HFFc6 (cell line): ENCODE results near the gene SYP. TPM values are rescaled to one million over a fixed set of nuclear protein-coding genes. Genes with fewer than 3 reads are reported as not detected.

ENCODE experiments used
- DNase-seq: peaks from one replicate; pipeline ENCODE4 v3.0.0-alpha.2; 2018
- H3K27ac Mint-ChIP-seq: 2 replicates; pipeline ENCODE4 v1.8.0; 2020; ENCODE audit warnings: mild to moderate bottlenecking, mixed read lengths
- H3K27me3 Mint-ChIP-seq: 2 replicates; pipeline ENCODE4 v1.8.0; 2021; ENCODE audit warnings: mild to moderate bottlenecking, moderate library complexity, mixed read lengths; ENCODE audit not compliant: insufficient read depth
- H3K36me3 Mint-ChIP-seq: 2 replicates; pipeline ENCODE4 v1.8.0; 2021; ENCODE audit warnings: low read depth, mixed read lengths
- H3K4me1 Mint-ChIP-seq: 2 replicates; pipeline ENCODE4 v1.8.0; 2020; ENCODE audit warnings: low read depth, mixed read lengths
- H3K4me3 Mint-ChIP-seq: 2 replicates; pipeline ENCODE4 v1.8.0; 2020; ENCODE audit warnings: mild to moderate bottlenecking, moderate library complexity, mixed read lengths
- H3K9me3 Mint-ChIP-seq: 2 replicates; pipeline ENCODE4 v1.8.0; 2020; ENCODE audit warnings: mild to moderate bottlenecking, mixed read lengths
- CTCF ChIP-seq: fragments of 200-600 bp; sonication (generic); IDR thresholded peaks from 2 replicates; pipeline ENCODE4 v1.5.0; 2021; ENCODE audit warnings: antibody characterized with exemption, mild to moderate bottlenecking
- total RNA-seq, 6 experiments: library from RNA; stranded (reverse); fragmentation: NEBNext Ultra II Directional; extraction: Animal tissue kit (Norgen Biotek cat#: 25700); gene quantifications; 2 replicates in 1 of 6; 3 replicates in 5 of 6; pipeline ENCODE4 v1.2.3, GENCODE V29; 2021

Gene SYP
- total RNA-seq, 6 experiments from 2014 or later: 0.11 to 0.34 (median 0.24) TPM

- peak; percentile 65 for DNase-seq
- Mint-ChIP-seq H3K4me3 (peak overlapping the region; percentile 90), H3K9me3 (no peaks in the 10 kb centered on the region), H3K36me3 (peaks cover 11% of the 10 kb centered on the region; the same call in 1 of the 2 replicates), H3K27ac (peak overlapping the region; percentile 78), H3K27me3 (peaks cover 3% of the 10 kb centered on the region; the same call in 1 of the 2 replicates), H3K4me1 (peaks cover 13% of the 10 kb centered on the region)
- TF ChIP-seq CTCF: no peak
Observed at GRCh38 chrX:49172280-49172780, 27.7 kb downstream of the SYP start.

DNA sequence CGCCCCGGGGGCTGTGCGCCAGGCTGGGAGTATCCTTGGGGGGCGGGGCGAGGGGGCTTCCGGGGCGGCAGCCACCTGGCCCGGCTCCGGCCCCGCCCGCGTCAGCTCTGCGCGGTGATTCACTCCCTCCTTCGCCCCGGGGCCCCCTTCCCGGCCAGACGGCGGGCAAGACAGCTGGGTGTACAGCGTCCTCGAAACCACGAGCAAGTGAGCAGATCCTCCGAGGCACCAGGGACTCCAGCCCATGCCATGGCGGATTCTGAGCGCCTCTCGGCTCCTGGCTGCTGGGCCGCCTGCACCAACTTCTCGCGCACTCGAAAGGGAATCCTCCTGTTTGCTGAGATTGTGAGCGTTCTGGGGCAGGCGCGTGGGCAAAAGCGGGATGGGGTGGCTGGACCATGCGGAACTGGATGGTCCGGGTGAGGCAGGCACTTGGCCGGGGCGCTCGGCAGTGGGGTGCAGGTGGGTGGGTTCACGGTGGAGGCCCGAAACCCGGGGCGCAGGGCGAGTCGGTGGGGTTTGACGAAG is 28.2 kb downstream of the SYP start, which contains the start of gene PLP2:
PLP2 (plus strand) TSS at position 147 of the 528 bp plus-strand sequence; CDS start at position 250, 103 bp downstream.
- no peak for TF ChIP-seq CTCF
- H3K9me3 Mint-ChIP-seq: no peaks in the 10 kb centered on the region
- H3K4me3 Mint-ChIP-seq: peak within 1 kb of the TSS; percentile 90

GRCh38 chrX:49167740-49168108 is 32.3 kb downstream of the SYP start:
- Mint-ChIP-seq H3K9me3 (no peaks in the 10 kb centered on the region; the same call in 1 of the 2 replicates), H3K27me3 (peaks cover 2% of the 10 kb centered on the region; the same call in 1 of the 2 replicates), H3K27ac (peak overlapping the region; percentile 97; the same call in 1 of the 2 replicates), H3K36me3 (no peaks in the 10 kb centered on the region), H3K4me1 (peaks cover 22% of the 10 kb centered on the region), H3K4me3 (peak overlapping the region; percentile 86; the same call in 1 of the 2 replicates)
- no peak for DNase-seq
- TF ChIP-seq CTCF: no peak

More for the DNA sequence above, 28.2 kb downstream of the SYP start, which contains the start of gene PLP2:
- DNase-seq: peak; percentile 53
- Mint-ChIP-seq H3K4me1 (peaks cover 16% of the 10 kb centered on the region), H3K27ac (peak within 1 kb of the TSS; percentile 78), H3K36me3 (peaks cover 11% of the 10 kb centered on the region; the same call in 1 of the 2 replicates), H3K27me3 (peaks cover 4% of the 10 kb centered on the region; the same call in 1 of the 2 replicates)

- no peak for TF ChIP-seq CTCF
- peaks cover 2% of the 10 kb centered on the region; the same call in 1 of the 2 replicates for H3K27me3 Mint-ChIP-seq
- peak overlapping the region; percentile 86 for H3K4me3 Mint-ChIP-seq
- H3K27ac Mint-ChIP-seq: peak overlapping the region; percentile 97
- H3K4me1 Mint-ChIP-seq: peaks cover 19% of the 10 kb centered on the region
- no peaks in the 10 kb centered on the region; the same call in 1 of the 2 replicates for H3K9me3 Mint-ChIP-seq
- DNase-seq: peak; percentile 74
- H3K36me3 Mint-ChIP-seq: no peaks in the 10 kb centered on the region
Observed at GRCh38 chrX:49166914-49167739, 32.9 kb downstream of the SYP start.
